HG03378 (cell line): ENCODE data around the gene TRAF3.

ENCODE experiments used
- ATAC-seq: cut with Tn5 transposase; IDR thresholded peaks from one replicate; pipeline ENCODE4 v1.9.1; 2021; ENCODE audit warnings: mild to moderate bottlenecking, moderate library complexity; ENCODE audit not compliant: unreplicated experiment

The TRAF3 gene

DNA sequence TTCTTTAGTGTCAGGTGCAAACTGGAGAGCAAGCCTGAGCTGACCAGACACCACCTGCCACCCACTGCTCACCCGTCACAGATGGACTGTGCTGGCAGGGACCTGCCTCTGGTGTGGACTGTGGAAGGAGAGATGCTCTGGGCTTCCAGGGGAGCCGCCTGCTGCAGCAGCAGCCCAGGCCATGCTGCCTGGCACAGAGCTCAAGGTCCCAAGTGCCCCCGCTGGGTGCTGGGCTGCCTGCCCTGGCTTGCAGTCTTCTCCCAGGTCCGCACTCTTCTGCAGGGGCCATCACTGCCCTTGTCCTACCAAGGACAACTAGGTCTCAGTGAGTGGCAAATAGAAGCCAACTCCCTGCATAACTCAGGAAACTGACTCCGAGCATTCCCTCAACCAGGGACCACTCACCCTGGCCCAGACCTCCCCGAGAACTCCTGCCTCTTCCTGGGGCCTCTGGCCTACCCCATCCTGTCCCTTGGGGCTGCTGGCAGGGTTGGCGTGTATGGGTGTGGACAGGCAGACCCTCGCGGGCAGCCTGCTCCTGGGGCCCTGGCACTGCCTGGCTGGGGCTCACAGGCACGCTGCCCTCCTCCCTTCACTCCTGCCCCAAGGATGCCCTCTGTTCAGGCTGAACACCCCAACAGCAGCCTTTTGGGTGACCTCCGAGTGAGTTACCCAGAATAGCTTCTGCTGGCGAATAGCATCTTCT lies 154.5 kb downstream of the TRAF3 start:
- no peak for ATAC-seq

DNA sequence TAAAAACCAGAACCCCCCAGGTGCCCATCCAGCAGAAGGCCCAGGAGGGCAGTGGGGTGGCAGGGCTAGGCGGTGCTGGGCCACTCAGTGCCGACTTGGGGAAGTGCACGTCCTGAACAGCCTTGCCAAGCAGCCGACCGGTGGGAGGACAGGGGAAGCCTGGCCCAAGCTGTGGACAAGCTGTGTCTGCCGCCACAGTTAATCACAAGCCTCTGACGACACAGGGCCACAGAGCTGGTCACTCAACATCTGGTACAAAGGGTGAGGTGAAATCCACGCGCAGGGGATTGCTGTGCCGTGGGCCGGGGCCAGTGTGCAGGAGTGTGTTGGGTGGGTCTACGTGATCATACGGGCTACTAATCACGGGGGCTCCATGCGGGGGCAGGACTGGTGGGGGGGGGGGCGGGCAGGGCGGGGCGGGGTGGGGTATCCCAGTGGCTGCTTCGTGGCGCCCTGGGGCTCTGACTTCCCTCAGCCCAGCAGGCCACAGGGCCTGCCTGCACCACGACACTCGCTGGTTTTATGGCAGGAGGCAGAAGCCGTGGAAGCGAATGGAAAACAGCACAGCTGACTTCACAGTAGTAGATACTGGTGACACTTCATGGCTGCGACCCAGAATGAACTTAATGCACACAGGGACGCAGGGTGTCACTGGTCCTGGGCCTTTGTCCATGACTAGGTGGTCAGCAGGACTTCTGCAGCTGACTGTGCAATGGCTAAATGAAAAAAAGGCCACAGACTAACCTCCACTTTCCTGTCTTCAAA lies 155.4 kb downstream of the TRAF3 start:
- no peak for ATAC-seq

DNA sequence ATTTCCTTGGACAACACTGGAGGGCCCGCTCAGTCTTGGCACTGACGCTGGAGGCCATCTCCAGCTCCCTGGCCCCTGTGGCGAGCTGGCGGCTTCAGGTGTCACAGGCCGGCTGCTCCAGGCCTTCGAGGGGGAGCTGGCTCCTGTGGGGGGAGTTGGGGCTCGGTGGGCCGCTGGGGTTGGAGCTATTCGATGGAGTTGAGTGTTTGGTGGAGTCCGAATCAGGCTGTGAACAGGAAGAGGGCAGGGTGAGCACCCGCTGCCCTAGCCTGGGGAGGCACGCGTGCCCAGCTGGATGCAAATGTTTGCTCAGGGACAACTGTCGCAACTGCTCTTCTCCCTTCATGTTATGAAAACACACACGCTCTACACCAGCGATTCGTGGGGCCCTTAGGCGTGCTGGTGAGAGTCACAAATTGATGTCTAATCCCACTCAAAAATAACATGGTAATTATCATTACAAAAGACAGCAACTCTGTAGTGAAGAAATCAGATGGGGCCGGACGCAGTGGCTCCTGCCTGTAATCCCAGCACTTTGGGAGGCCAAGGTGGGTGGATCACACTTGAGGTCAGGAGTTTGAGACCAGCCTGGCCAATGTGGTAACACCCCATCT lies 156.5 kb downstream of the TRAF3 start:
- no peak for ATAC-seq

DNA sequence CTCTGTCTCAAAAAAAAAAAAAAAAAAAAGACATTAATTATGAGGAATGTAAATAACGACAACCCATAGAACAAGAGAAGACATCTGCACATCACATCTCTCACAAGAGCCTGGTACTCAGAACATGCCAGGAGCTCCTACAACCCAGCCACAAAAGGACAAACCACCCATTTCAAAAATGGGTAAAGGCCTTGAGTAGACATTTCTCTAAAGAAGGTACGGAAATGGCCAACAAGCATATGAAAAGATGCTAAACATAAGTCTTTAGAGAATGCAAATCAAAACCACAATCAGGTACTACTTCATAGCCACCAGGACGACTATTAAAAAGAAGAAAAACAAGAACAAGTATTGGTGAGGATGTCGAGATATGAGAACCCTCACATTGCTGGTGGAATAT lies 158.5 kb downstream of the TRAF3 start:
- ATAC-seq, result no peak

DNA sequence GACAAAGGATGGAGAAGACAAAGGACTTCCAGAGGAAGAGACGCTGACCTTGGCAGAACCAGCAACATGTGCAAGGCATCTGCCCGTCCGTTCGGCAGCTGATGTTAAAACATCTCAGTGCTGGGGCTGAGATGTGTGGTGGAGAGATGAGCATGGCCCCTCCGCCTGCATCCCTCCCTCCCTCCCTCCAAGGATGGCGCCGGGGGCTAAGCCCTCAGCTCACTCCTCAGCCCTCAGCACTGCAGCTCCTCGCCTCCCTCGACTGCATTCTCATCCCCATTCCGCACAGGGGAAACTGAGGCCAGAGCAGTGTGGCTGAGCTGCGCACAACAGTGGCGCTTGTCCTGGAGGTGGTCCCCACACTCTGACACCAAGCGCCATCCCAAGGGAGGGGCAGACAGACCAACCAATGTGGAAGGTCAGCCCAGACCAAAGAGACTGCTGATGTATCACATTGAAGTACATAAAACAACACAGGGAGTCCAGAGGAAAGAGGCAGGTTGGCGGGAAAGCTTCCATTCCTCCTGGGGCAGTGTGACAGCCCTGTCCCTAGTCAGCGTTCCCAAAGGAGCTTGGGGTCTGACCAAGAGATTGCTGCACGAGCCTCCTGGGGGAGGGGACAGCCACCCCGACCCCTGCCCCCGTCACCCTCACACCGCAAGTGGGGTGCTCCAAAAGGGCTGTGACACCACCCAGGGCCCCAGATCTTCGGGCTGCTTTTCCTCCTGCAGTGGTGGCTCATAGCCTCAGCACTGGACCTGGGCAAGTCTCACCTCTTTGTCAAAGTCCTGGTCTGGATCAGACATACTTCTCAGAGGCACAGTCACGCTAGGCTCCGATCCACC lies 160.3 kb downstream of the TRAF3 start:
- ATAC-seq, result no peak

DNA sequence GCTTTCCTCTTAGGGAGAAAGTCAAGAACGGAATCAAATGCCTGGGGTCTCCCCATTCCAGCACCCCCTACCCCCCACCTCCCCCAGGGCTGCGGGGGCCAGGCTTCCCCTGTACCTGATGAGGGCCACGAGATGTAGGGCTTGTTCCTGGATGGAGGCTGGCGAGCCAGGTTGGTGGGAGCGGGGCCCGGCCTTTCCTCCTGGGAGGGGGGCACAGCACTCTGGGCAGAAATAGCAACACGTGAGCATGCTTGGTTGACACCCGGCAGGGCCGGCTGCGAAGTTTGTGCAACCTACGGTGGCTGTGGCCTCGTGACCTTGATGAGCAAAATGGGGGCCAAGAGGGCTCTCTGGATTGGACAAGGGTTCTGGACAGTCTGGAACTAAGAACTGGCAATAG lies 160.9 kb downstream of the TRAF3 start:
- no peak for ATAC-seq

DNA sequence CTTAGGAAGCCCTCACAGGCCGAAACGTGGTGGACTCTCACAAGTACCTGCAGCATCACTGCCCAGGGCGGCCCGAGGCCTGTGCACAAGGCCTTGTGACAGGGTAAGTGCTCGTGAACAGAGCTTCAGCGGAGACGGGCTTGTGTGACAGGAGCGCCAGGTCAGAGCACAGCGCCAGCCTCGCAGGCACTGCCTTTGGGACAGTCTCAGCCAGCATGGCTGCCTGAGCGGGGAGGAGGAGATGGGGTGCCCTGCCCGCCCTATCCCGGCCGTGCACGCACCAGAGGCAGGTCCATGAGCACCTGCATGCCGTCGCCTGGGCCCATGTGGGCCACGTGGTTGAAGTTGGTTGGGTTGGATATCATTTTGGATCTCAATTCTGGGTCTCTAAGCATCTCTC lies 162.1 kb downstream of the TRAF3 start:
- ATAC-seq, result no peak

DNA sequence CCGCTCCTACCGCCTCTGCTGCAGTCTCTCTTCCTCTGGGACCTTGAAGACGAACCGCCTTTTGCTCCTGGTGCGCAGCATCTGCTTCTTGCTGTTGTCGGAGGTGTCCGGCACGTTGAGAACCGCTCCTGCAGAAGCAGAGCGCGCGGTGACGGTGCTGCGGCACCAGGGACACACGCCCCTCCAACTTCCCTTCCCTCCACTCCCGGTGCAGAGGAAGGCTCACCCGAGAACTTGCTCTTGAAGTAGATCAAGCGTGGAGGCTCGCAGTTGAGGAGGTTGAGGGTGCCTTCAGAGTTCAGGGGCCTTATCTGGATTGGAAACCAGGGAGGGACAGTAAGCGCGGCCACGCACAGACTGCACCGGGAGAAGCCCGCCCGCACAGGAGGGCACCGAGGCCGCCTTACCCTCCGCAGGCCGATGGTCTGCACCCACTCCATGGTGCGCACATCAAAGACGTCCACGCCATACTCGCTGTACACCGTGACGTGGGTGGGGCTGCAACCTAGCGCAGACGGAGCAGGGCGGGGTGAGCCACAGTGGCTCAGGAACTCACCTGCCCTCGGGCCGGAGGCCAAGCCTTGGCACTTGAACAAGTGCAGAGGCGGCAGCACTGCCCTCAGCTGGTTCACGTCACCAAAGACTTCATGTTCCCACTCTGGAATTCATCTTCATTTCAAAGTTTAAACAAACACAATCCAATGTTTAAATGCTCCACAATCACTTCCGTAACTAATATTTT lies 162.7 kb downstream of the TRAF3 start:
- ATAC-seq, result no peak

DNA sequence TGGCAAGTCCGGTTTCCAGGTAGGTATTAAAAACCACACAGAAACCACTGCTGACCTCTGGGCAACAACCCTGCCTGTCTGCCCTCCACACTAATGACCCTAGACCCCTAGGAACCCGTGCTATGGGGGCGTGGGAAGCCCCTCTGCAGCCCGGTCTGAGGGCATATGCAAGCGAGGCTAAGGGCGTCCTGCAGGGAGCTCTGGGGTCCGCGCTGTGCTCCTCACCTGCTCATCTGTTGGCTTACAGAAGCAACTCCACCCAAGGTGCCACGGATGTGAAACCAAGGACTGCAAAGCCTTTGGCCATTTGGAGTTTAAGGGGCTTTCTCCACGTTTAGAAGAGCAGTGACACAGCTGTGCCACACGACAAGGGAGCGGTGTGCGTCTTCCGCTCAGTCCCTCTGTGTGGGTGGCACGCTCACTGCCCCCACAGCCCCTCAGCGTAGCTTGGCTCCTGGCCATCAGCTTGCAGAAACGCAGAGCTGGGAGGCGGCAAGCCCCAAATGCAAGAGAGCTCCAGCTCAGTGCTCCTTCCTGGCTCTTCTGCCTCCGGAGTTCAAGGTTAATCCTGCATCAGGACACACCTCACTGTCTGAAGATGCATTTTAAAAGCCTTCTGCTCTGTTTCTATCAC lies 163.6 kb downstream of the TRAF3 start:
- ATAC-seq, result no peak

DNA sequence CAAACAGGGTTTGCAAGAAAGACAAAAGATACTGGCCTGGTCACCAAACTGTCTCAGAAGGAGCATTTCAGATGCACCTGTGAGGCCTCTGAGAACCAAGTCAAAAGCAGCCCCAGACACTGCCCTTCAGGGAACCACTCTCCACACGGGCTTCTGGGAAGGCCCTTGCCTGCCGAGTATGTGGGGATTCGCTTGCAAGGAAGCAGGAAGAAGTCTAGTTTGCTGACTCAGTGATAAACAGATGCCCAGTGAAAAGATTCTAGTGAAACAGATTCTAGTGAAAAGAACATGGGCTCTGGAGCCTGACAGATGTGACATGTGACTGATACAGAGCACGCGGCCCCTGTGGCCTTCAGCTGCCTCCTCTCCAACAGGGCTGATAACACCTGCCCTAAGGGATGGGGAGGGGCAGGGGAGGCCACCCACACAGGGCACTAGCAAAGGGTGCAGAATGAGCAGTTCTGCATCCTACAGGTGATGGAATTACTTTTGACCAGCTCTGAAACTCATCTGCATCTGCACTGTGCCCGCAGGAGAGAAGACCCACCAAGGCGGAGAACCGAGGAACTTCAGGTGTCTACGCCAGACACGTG lies 164.3 kb downstream of the TRAF3 start:
- ATAC-seq, result no peak

DNA sequence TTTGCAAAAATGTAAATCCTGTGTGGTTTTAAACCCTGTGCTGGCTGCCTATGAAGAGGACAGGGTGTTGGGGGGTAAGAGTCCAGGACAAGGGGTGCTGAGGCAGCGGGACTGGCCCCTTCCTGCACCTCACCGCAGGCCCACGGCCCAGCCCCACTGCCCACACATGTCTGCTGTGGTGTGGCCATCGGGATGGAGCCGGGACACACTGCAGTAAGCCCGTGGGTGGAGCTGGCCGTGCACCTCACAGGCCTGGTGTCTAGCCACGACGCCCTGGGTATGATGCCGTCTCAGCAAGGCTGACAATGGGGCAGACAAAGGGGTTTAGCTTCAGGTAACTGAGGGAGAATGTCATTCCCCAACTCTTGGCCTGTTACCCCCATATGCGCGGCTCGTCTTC lies 164.8 kb downstream of the TRAF3 start:
- ATAC-seq, result no peak

DNA sequence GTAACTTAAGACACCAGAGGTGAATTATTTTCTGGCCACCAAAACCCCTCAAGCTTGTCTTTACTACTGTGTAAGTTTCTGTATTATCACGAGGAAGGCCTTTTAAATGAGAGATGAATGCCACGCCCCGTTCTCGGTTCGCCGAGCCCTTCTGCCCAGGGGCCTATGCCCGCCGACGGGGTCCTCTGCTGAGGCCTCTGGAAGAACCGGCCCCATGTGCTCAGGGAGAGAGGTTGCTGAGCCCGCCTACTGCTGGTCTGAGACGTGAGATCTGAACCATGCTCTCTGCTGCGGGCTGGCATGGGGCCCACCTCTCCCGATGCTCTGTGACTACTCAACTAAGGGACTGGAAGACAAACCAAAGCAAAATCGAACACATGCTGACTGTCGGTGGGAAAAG lies 166.2 kb downstream of the TRAF3 start:
- no peak for ATAC-seq

DNA sequence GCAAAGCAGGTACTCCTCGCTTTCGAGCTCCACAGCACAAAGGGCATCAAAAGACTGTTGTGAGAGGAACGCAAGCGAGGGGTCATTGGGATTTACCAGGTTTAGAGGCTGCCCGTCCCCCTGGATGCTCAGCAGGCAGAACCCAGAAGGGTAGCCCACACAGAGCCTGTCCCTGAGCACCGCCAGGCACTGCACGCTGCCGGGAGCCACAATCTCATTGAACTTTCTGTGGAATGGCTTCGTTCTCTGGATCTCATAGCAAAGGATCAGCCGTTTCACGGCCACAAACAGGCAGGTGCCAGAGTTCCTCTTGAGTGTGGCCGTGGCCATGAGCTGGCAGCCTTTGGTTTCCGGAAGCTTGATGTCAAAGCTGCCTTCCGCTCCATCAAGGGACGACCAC lies 166.7 kb downstream of the TRAF3 start:
- ATAC-seq, result no peak

DNA sequence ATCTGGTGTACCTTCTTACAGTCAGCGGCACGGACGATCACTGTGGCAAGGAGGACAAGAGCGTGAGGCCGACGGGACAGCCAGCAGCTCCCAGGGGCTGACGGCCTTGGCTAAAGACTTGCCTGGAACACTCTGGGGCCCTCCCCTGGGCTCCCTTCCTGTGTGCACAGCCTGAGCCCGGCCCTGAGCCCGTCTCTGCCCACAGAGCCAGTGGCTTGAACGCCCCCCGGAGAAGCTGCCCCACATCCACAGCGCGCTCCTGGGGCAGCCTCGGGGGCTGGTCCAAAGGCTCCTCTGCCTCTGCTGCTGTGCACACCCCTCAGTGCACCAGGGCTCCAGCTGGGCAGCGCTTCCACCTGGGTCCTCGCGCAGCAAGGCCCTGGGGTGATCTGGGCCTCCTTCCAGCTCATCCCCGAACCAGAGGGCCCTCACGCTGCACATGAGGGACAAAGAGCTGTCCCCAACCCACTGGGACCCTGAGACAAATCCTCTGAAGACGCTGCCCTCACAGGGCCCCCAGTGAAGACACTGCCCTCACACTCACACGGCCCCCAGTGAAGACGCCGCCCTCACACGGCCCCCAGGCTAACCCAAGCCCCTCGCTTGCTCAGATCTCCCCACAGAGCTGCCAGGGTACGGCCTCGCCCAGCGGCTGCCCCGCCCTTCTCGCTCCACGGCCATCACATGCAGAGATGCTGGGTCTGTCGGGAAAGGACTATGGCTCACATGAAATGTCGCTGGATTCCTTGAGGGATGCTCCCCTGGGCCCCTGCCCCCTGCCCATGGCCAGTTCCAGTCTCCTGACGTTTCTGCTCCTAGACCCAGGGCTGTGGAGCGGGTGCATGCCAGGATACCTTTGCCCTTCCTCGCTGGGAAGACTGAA lies 167.4 kb downstream of the TRAF3 start:
- no peak for ATAC-seq

DNA sequence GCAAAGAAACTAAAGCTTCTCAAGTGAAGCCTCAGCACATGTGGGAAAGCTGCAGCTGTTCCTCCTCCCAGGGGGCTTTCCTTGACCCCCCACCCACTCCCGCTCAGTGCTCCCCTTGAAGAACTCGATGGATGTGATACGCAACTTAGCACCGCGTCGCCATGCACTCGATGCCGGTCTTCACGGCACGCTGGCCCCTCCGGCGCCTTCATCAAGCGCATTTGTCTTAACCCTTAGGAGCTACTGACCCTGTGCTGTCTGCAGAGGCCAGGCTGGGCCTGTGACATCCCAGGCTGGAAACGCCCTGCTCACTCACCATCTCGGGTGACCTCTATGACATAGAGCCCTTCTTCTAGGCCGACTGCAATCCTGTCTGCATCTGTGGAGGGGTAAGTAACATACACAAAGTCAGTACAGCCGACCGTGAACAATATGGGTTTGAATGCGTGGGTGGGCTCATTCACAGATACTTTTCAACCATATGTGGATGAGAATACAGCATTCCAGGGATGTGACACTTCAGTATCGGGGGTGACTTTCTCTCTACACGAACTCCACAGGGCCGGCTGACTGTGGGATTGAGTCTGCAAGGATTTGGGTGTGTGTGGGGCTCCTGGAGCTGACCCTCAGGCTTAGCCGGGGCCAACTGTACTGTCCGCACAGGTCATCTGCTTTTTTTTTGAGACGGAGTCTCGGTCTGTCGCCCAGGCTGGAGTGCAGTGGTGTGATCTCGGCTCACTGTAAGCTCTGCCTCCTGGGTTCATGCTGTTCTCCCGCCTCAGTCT lies 168.3 kb downstream of the TRAF3 start:
- ATAC-seq, result no peak

DNA sequence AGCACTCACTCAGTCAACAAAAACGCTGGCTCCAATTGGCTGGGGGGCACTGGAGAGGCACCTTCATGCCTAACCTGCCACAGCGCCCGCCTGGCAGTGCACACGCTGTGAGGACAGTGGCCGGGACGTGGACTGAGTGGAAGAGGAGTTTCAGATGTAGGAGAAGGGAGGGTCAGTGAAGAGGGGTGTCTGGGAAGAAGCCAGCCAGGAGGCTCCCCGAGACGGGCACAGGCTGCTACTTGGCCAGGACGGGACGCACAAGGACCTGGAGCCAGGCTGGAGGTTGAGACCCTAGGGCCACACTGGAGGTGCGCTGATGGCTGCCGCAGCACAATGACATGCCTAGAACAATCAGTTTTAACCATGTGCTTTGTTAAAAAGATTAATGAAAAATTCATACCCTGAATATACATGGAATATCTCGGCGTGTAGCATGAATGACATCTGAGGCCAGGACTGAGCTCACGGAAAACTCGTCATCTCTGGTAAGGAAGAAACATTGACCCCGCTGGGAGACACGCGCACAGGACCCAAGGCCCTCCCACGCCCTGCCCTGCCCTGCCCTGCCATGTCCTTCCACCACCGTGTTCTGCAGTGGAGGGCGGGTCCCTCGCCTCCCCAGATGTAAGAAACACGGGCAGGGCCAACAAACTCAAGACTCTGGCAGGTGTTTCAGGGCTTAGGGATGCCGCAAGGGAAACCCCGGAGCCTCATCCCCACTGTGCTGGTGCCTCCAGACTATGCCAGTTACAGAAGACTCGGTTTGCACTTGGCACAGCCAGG lies 170.3 kb downstream of the TRAF3 start:
- ATAC-seq, result no peak

DNA sequence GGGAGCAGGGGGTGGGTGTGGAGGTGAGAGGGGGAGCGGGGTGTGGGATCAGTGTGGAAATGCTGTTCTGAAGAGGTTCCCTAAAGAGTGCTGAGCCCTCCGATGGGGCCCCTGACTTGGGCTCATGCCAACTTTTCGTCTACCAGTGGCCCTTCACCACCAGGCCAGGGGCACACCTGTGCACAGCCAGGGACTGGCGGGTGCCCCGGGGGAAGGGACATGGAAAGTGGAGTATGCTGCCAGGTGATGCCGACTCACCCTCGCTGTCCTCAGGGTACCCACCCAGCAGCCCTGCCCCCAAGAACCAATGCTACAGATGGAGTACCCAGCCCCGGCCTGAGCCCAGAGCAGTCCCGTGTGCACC lies 171.4 kb downstream of the TRAF3 start:
- ATAC-seq, result no peak
